Uterus (tissue), 4 donors: Measurements from ENCODE around the gene SASH1. TPM values are rescaled to one million over a fixed set of nuclear protein-coding genes. Genes with fewer than 3 reads are reported as not detected.

Source experiments
- DNase-seq, 2 donors: peaks; one replicate each; pipeline ENCODE4 v3.0.0-alpha.2; 2019 to 2020
- H3K27ac ChIP-seq, 2 donors: fragments of 200-600 bp; sonication (generic); 1 replicate in 1 of 2; 2 replicates in 1 of 2; pipeline ENCODE4 v1.5.1; 2016 to 2018
- H3K27me3 ChIP-seq, 2 donors: fragments of 200-600 bp; sonication (generic); one replicate each; pipeline ENCODE4 v1.5.1; 2018 to 2019; ENCODE audit warnings: control low read depth in 1 of 2
- H3K36me3 ChIP-seq, 2 donors: fragments of 200-600 bp; sonication (generic); one replicate each; pipeline ENCODE4 v1.5.1; 2019; ENCODE audit warnings: control low read depth in 1 of 2
- H3K4me1 ChIP-seq, 2 donors: fragments of 200-600 bp; sonication (generic); one replicate each; pipeline ENCODE4 v1.5.1; 2018 to 2019; ENCODE audit warnings: control low read depth in 1 of 2
- H3K4me3 ChIP-seq, 2 donors: fragments of 200-600 bp; sonication (generic); 1 replicate in 1 of 2; 2 replicates in 1 of 2; pipeline ENCODE4 v1.5.1; 2018 to 2019; ENCODE audit warnings: mild to moderate bottlenecking in 1 of 2
- H3K9me3 ChIP-seq, 2 donors: fragments of 200-600 bp; sonication (generic); one replicate each; pipeline ENCODE4 v1.5.1; 2019; ENCODE audit warnings: control low read depth in 1 of 2
- POLR2A ChIP-seq, 2 donors: fragments of 450-650 bp; IDR thresholded peaks; one replicate each; pipeline ENCODE4 v1.6.1; 2016; ENCODE audit warnings: antibody characterized with exemption in 2 of 2, mild to moderate bottlenecking in 1 of 2, moderate library complexity in 1 of 2
- intact Hi-C: fragments of 100-400 bp; cut with DNase I; formaldehyde crosslinking; loops from one replicate; pipeline ENCODE4 v1.15.1; 2023; ENCODE audit warnings: low total_unique reads
- total RNA-seq, 4 donors: library from RNA; depleted of rRNA in 3 of 4; stranded (reverse); fragments of >200 nt in 3 of 4; gene quantifications; one replicate each; pipeline versions ENCODE4 v1.1.0 to v1.2.4, GENCODE V29; 2014 to 2023
- TF ChIP-seq, protein P1 (sequence below), 4 experiments: fragments of 200-600 bp in 2 of 4; fragments of 450-650 bp in 2 of 4; sonication (generic) in 2 of 4; IDR thresholded peaks; one replicate each; pipeline ENCODE4 v1.5.1; 2016 to 2019; ENCODE audit warnings: antibody characterized with exemption in 4 of 4, mild to moderate bottlenecking in 2 of 4, moderate library complexity in 1 of 4
- donor health status: DM: yes; HTN: yes; CAD: no.

SASH1 gene
- 10 to 100 TPM; 31.2 to 79.9 (median 54.3) TPM for total RNA-seq

DNA sequence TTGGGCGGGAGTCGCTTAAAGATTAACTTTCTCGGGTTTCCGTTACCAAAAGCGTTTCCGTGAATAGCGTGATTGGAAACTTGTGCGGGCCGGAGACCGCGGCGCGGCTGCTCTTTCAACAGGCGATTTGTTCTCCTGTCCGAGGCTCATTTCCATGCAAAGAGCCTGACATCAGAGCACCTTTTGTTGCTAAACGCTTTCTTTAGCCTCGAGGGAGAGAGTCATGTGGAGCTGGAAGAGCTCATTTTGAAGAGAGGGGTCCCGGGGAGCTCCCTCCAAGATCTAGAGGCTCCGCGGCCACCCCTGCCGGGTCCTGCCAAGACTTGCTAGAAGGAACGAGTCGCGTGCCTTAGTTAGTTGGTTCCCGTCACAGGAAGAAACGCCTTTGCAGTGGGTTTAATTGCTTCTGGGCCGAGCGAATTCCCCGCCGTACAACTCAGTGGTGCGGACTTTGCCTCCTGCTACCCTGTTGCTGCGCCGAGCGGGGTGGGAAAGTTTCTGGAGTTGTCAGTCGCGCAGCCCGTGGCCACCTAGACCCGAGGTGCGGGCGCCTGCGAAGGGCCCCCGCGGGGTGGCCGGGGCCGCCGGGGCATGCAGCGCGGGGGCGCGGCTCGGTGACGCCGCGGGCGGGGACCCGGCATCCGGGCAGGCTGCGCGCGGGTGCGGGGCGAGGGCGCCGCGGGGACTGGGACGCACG, at the start of gene SASH1:
Gene SASH1 (plus strand): TSS at position 489 of the 697 bp plus-strand sequence. CDS start 230 bp downstream, outside the sequence.
- no peaks in the 10 kb centered on the region for H3K36me3 ChIP-seq
- H3K4me1 ChIP-seq: no peaks in the 10 kb centered on the region
- intact Hi-C loops: no loop called here
- TF ChIP-seq, protein P1, sequence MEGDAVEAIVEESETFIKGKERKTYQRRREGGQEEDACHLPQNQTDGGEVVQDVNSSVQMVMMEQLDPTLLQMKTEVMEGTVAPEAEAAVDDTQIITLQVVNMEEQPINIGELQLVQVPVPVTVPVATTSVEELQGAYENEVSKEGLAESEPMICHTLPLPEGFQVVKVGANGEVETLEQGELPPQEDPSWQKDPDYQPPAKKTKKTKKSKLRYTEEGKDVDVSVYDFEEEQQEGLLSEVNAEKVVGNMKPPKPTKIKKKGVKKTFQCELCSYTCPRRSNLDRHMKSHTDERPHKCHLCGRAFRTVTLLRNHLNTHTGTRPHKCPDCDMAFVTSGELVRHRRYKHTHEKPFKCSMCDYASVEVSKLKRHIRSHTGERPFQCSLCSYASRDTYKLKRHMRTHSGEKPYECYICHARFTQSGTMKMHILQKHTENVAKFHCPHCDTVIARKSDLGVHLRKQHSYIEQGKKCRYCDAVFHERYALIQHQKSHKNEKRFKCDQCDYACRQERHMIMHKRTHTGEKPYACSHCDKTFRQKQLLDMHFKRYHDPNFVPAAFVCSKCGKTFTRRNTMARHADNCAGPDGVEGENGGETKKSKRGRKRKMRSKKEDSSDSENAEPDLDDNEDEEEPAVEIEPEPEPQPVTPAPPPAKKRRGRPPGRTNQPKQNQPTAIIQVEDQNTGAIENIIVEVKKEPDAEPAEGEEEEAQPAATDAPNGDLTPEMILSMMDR (IDR thresholded peaks at IDR 0.05): peak in 1 of 4 experiments; percentile 1
- peak; percentile 10 to 34 for TF ChIP-seq POLR2A (IDR thresholded peaks at IDR 0.05)
- DNase-seq: peak; percentile 57 to 61
- H3K4me3 ChIP-seq: peak within 1 kb of the TSS; percentile 57 to 68
- H3K27me3 ChIP-seq: no peaks in the 10 kb centered on the region
- H3K9me3 ChIP-seq: no peaks in the 10 kb centered on the region
- H3K27ac ChIP-seq: peak within 1 kb of the TSS; percentile 70 to 88

DNA sequence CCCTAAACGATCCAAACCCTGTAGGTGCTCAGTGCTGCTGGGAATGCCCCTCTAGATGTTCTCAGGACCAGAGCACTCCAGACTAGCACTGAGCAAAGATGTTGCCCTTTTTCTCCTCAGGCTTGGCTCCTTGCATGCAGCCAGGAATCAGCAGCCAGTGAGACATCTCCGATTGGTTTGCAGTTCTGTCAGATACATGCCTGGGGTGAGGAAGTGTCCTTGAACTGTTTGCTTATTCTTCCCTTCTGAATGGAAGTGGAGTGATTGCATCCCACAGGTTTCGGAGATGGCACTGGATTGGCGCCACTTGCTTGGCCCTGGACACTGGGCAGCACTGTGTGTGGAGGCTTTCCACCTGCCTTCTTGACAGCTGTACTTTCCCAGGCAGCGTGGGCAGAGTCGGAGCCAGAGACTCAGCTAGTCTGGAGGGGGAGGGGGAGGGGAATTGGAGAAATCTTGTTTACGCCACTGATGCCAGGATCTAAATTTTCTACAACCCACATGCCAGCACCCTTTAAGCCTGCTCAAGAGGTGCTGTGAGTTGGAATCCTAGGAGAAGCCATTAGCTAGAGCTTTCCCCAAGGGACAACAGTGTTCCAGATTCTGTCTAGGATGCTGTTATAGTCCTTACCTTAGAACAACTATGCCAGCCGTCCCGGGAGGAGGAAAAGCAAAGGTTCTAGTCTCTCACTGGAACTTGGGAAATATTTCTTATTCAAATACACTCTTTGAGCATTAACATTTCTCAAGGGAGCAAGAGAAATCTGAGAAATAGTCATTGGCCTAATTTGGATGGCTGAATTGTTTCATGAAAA, 49.2 kb upstream of the SASH1 start:
- intact Hi-C loops: no loop called here
- H3K27ac ChIP-seq: peak overlapping the region in 1 of 2 donors; percentile 3
- no peaks in the 10 kb centered on the region for H3K36me3 ChIP-seq
- no peak overlapping the region for H3K4me3 ChIP-seq
- no peaks in the 10 kb centered on the region for H3K27me3 ChIP-seq
- H3K9me3 ChIP-seq: no peaks in the 10 kb centered on the region
- peak; percentile 22 to 30 for DNase-seq
- H3K4me1 ChIP-seq: peaks cover 0 to 5% of the 10 kb centered on the region in 2 donors
- TF ChIP-seq, protein P1 (IDR thresholded peaks at IDR 0.05): no peak
- no peak for TF ChIP-seq POLR2A (IDR thresholded peaks at IDR 0.05)

DNA sequence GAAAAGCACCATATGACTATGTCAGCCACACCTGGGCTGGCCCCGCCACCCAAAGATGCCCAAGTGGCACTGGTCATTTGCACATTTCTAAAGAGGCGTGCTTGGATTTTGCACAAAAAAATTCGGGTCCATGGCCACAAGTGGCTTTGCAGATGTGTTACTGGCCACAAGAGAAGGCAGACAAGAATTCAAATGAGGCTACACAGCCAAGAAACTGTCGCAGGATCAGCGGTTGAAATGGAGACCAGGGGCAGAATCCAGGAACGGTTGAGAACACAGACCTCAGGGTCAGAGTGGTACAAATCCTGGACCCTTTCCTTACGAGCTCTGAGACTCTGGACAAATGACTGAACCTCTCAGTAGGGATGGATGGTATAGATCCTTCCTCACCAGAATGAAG, 48.6 kb upstream of the SASH1 start:
- Histone ChIP-seq H3K4me1 (peaks cover 0 to 5% of the 10 kb centered on the region in 2 donors), H3K27me3 (no peaks in the 10 kb centered on the region), H3K36me3 (no peaks in the 10 kb centered on the region), H3K9me3 (no peaks in the 10 kb centered on the region), H3K27ac (peak overlapping the region in 1 of 2 donors; percentile 3), H3K4me3 (no peak overlapping the region)
- intact Hi-C loops: no loop called here
- no peak for DNase-seq
- TF ChIP-seq, protein P1 (IDR thresholded peaks at IDR 0.05): no peak
- no peak for TF ChIP-seq POLR2A (IDR thresholded peaks at IDR 0.05)

DNA sequence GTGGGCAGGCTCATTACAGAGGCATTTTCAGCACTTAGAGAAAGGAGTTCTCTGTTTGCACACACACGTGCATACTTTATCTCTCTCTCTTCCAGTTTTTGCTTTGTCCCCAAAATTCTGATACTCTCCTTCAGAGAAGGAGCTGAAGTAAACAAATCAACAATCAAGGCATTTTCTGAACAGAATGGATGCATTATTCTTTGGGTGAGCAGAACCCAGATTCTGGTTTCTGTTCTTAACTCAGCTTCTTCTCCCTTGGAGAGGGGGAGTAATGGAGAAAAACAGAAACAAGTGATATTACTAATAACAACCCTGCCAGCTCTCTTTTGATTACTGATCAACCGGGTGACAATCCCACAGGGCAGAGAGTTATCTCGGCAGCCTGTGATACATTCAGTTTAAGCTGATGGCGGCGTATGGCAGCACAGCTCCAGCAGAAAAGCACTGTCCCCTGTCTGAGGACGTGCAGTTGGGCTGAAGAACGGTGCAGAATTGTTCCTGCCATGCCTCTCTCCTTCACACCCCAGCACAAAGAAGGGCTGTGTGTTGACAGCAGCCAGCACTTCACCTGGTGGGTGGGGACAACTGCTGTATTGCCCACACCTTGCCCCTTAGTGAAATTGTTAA, 47.3 kb upstream of the SASH1 start:
- TF ChIP-seq, protein P1 (IDR thresholded peaks at IDR 0.05): no peak
- no peak for TF ChIP-seq POLR2A (IDR thresholded peaks at IDR 0.05)
- H3K4me3 ChIP-seq: no peak overlapping the region

More for the DNA sequence above, 47.3 kb upstream of the SASH1 start:
- Histone ChIP-seq H3K9me3 (no peaks in the 10 kb centered on the region), H3K27ac (no peak overlapping the region), H3K4me1 (peaks cover 0 to 5% of the 10 kb centered on the region in 2 donors), H3K27me3 (no peaks in the 10 kb centered on the region), H3K36me3 (no peaks in the 10 kb centered on the region)
- no peak for DNase-seq
- intact Hi-C loops: no loop called here
